Common myeloid progenitor, CD34-positive (primary cell): Measurements from ENCODE around the gene FRS3.

Experiments used
- CTCF ChIA-PET: fragments of 350-600 bp; sonication (Branson Sonifier 250); formaldehyde crosslinking; loops from one replicate; lab custom pipeline; 2021; ENCODE audit warnings: antibody characterized with exemption; lab: Charles Lee
- POLR2A ChIA-PET: fragments of 350-600 bp; sonication (Branson Sonifier 250); formaldehyde crosslinking; loops from one replicate; lab custom pipeline; 2021; ENCODE audit warnings: antibody characterized with exemption; lab: Charles Lee
- DNase-seq, 3 donors: peaks; one replicate each; pipeline versions ENCODE4 v3.0.0 to v3.0.0-alpha.2; 2013
- H3K27ac ChIP-seq, 2 experiments: 1 replicate in 1 of 2; 2 replicates in 1 of 2; pipeline ENCODE4 v1.7.0; 2013; ENCODE audit warnings: inconsistent platforms in 2 of 2, low read length in 2 of 2, mild to moderate bottlenecking in 2 of 2, low read depth in 1 of 2, moderate library complexity in 1 of 2; ENCODE audit not compliant: severe bottlenecking in 2 of 2, insufficient read depth in 1 of 2, poor library complexity in 1 of 2
- H3K27me3 ChIP-seq, 5 experiments: replicated peaks in 2 of 5; 1 replicate in 3 of 5; 2 replicates in 2 of 5; pipeline versions ENCODE4 v1.6.1 to v1.7.0; 2013; ENCODE audit warnings: low read length in 4 of 5, mild to moderate bottlenecking in 2 of 5, moderate library complexity in 2 of 5, inconsistent platforms in 1 of 5; ENCODE audit not compliant: insufficient read depth in 5 of 5, control insufficient read depth in 4 of 5
- H3K36me3 ChIP-seq, 4 experiments: 1 replicate in 2 of 4; 2 replicates in 2 of 4; pipeline versions ENCODE4 v1.6.1 to v1.7.0; 2013; ENCODE audit warnings: low read length in 3 of 4, control low read depth in 1 of 4, mild to moderate bottlenecking in 1 of 4; ENCODE audit not compliant: control insufficient read depth in 4 of 4, insufficient read depth in 4 of 4
- H3K4me1 ChIP-seq, 4 experiments: 1 replicate in 3 of 4; 2 replicates in 1 of 4; pipeline versions ENCODE4 v1.6.1 to v1.7.1; 2013; ENCODE audit warnings: low read length in 3 of 4, mild to moderate bottlenecking in 3 of 4, control low read depth in 1 of 4, inconsistent platforms in 1 of 4, moderate library complexity in 1 of 4; ENCODE audit not compliant: control insufficient read depth in 4 of 4, insufficient read depth in 4 of 4; ENCODE audit errors: control extremely low read depth in 1 of 4
- H3K4me3 ChIP-seq, 7 experiments: 1 replicate in 4 of 7; 2 replicates in 3 of 7; pipeline versions ENCODE4 v1.5.1 to v1.7.0; 2013; ENCODE audit warnings: mild to moderate bottlenecking in 7 of 7, low read length in 6 of 7, moderate library complexity in 6 of 7, inconsistent platforms in 2 of 7, low read depth in 2 of 7, control low read depth in 1 of 7; ENCODE audit not compliant: insufficient read depth in 4 of 7, control insufficient read depth in 1 of 7; ENCODE audit errors: extremely low read depth in 1 of 7
- H3K9me3 ChIP-seq, 5 experiments: 1 replicate in 4 of 5; 2 replicates in 1 of 5; pipeline versions ENCODE4 v1.6.1 to v1.7.1; 2013; ENCODE audit warnings: low read length in 4 of 5, mild to moderate bottlenecking in 2 of 5, inconsistent platforms in 1 of 5, low read depth in 1 of 5, moderate library complexity in 1 of 5; ENCODE audit not compliant: control insufficient read depth in 4 of 5, insufficient read depth in 2 of 5; ENCODE audit errors: control extremely low read depth in 1 of 5
- WGBS: methylation state at CpG from one replicate; pipeline ENCODE4 v1.1.5; 2013; ENCODE audit not compliant: insufficient coverage; 5-methylcytosine and 5-hydroxymethylcytosine counted together

FRS3 gene

DNA sequence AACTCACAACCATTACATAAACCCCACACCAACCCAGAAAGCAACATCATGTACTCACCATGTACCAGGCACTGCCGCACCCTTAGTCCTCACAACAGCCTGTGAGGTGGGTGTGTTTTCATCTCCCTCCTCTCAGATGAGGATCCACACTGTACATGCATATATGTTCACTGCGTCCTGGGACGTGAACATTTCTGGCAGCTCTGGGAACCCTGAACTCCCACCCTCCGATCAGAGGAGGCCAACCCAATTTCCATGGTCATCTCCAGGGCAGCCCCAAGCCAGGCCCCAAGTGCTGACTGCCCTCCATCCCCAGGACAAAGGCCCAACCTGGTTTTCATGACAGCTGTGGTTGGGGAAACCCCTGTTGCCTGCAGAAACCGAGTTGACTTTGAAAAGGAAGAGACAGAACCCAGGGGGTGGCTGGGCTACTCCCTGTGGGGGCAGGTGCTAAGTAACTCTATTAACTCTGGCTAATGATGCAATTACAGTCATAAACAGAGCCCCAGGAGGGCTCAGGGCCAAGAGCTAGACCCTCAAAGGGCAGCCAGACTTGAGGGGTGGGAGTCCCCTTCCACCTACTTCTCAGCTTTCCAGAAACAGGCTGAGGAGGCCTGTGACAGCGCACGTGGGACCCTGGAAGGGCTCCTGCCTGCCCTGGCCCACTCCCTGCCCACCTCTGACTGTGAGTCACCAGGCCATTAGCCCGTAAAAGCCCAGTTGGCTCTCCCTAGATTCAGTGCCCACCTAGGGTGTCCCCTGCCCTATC, 46.9 kb downstream of the FRS3 start:
- POLR2A ChIA-PET: interaction anchor here (0.6 to 1.4 kb wide), 5 partner anchors 9 to 366 kb away, joined by 3 to 4 read pairs (median 3); no protein-coding TSS in a partner anchor
- H3K27me3 ChIP-seq: no peaks in the 10 kb centered on the region
- peaks cover 0 to 46% (median 24%) of the 10 kb centered on the region in 4 experiments for H3K4me1 ChIP-seq
- CTCF ChIA-PET: interaction anchor here (0.8 to 9.3 kb wide), 10 partner anchors 9 to 42 kb away, joined by 3 to 90 read pairs (median 5); no protein-coding TSS in a partner anchor
- WGBS: 77% methylated on average over 5 of the region's 8 CpGs
- peak in 2 of 3 donors; percentile 77 to 79 for DNase-seq
- H3K4me3 ChIP-seq: peak overlapping the region in 2 of 7 experiments; percentile 11 to 76
- peak overlapping the region in 1 of 2 experiments; percentile 9 for H3K27ac ChIP-seq
- H3K36me3 ChIP-seq: no peaks in the 10 kb centered on the region
- no peaks in the 10 kb centered on the region for H3K9me3 ChIP-seq

DNA sequence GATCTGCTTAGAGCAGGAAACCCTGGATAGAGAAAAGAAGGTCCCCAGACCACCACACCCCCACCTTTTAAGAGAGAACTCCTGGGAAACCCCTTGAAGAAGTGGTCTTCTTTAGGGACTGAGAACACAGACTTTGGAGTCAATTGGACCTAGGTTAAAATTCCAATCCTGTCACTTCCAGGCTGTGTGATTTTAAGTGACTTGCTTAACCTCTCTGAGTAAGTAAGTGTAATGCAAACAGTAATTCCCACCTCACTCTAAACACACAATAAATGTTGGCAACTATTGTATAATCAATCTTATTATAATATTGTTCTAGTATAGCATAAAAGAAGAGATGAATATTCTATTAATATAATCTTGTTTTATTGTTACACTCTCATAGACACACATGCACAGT, 47.6 kb downstream of the FRS3 start:
- H3K4me3 ChIP-seq: no peak overlapping the region
- H3K4me1 ChIP-seq: peaks cover 0 to 48% (median 24%) of the 10 kb centered on the region in 4 experiments
- H3K36me3 ChIP-seq: no peaks in the 10 kb centered on the region
- ChIA-PET CTCF (interaction anchor here (1.2 to 9.3 kb wide), 3 partner anchors 8 to 43 kb away, joined by 4 to 90 read pairs (median 68); no protein-coding TSS in a partner anchor), POLR2A (interaction anchor here (1.1 kb wide), 1 partner anchor 36 kb away, joined by 3 read pairs; no protein-coding TSS in a partner anchor)
- no peak overlapping the region for H3K27ac ChIP-seq
- no peaks in the 10 kb centered on the region for H3K9me3 ChIP-seq
- DNase-seq: no peak
- H3K27me3 ChIP-seq: no peaks in the 10 kb centered on the region

DNA sequence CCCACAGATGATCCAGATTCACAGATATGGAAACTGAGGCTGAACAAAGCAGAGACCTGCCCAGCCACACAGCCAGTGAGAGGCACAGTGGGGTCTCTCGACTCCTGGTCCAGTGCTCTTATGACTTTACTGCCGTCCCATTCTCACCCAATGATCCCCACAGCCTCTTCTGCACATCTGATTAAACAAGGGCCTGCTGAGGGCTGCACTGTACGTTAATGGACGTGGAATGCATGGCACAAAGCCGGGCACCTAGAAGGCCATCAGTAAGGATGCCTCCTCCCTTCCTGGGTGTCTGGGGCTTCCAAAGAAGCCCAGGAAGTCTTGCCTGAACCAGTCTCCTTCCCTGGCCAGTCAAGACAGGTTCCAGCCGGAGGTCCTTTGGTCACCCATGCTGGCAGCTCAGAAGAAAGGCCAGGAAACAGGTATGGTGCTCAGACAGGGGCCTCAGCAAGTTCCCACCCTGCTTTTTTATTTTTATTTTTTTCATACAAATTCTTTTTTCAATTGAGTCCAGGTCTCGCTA, 48.1 kb downstream of the FRS3 start:
- H3K4me3 ChIP-seq: no peak overlapping the region
- 95% methylated on average over 3 of the region's 7 CpGs for WGBS
- peaks cover 0 to 53% (median 26%) of the 10 kb centered on the region in 4 experiments for H3K4me1 ChIP-seq
- no peaks in the 10 kb centered on the region for H3K36me3 ChIP-seq
- H3K27ac ChIP-seq: no peak overlapping the region
- no peaks in the 10 kb centered on the region for H3K9me3 ChIP-seq
- no peak for DNase-seq
- POLR2A ChIA-PET: interaction anchor here (0.6 to 1.1 kb wide), 2 partner anchors 37 to 442 kb away, joined by 3 read pairs; no protein-coding TSS in a partner anchor
- no peaks in the 10 kb centered on the region for H3K27me3 ChIP-seq
- CTCF ChIA-PET: interaction anchor here (1.4 to 9.3 kb wide), 3 partner anchors 16 to 55 kb away, joined by 3 to 90 read pairs (median 4); no protein-coding TSS in a partner anchor

DNA sequence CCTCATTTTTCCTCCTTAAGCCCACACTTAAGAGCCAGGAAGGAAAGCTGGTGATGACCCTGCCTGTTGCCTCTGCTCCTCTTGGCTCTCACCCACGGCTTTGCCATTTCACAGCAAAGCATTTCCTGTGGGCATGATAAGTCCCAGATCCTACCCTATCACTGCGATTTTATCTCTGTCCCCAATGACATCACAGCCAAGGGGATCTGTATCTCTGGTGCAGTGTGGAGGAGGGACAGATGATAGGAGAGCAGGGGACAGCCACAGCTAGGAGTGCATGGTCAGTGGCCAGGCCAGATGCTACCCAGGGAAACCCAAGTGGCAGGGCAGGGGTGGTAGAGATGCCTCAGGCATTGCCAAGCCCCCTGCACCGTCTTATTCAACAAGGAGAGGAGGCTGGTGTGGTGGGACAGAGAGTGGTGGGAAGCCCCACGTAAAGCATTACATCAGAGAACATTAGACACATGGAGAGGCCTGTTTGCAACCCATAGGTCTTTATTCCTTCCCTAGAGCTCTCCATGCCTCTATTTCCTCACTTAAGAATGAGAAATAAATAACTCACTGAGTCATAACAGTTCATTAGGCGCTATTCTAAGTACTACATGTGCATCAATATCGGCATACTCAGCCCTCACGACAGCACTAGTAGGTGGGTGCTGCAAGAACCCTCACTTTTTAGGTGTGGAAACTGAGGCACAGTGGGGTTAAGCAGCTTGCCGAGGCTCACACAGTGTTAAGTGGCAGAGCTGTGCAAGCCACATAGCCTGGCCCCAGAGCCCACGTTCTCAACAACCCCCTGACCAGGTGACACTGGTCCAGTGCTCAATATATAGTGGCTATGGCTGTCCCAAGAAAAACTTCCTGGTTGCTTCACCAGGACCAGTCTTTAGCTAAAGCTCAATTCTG, 48.9 kb downstream of the FRS3 start:
- 80% methylated on average over 7 of the region's 9 CpGs for WGBS
- no peaks in the 10 kb centered on the region for H3K9me3 ChIP-seq
- H3K4me1 ChIP-seq: peaks cover 0 to 50% (median 23%) of the 10 kb centered on the region in 4 experiments
- POLR2A ChIA-PET: interaction anchor here (0.6 kb wide), 1 partner anchor 442 kb away, joined by 3 read pairs; no protein-coding TSS in a partner anchor
- no peak for DNase-seq
- CTCF ChIA-PET: interaction anchor here (0.9 to 9.3 kb wide), 5 partner anchors 9 to 56 kb away, joined by 3 to 90 read pairs (median 4); no protein-coding TSS in a partner anchor
- H3K27me3 ChIP-seq: no peaks in the 10 kb centered on the region
- no peak overlapping the region for H3K4me3 ChIP-seq
- H3K27ac ChIP-seq: no peak overlapping the region
- no peaks in the 10 kb centered on the region for H3K36me3 ChIP-seq

DNA sequence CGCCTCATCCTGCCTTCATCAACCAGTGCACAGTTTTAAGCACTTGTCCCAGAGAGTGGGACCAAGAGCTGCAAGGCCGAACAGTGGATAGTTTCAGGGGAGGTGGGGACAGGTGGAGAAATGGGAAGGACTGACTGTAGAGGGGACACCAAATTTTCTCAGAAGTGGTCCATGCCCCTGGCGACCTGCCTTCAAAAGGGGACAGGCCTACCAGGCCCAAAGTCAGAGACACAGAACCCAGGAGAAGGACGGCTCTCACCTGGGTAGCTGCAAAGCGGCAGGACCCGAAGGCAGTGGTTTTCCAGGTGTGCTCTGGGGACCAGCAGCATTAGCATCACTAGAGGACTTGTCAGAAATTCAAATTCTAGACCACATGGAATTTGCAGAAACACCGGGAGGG, 50.1 kb downstream of the FRS3 start:
- CTCF ChIA-PET: interaction anchor here (0.8 to 9.3 kb wide), 4 partner anchors 10 to 57 kb away, joined by 3 to 90 read pairs (median 7); no protein-coding TSS in a partner anchor
- no peak for DNase-seq
- Histone ChIP-seq H3K27ac (no peak overlapping the region), H3K36me3 (no peaks in the 10 kb centered on the region), H3K9me3 (no peaks in the 10 kb centered on the region), H3K4me3 (no peak overlapping the region), H3K27me3 (no peaks in the 10 kb centered on the region), H3K4me1 (peaks cover 4 to 49% (median 29%) of the 10 kb centered on the region in 4 experiments)
- WGBS: 97% methylated on average over 6 of the region's 7 CpGs
- POLR2A ChIA-PET: no interaction called here

DNA sequence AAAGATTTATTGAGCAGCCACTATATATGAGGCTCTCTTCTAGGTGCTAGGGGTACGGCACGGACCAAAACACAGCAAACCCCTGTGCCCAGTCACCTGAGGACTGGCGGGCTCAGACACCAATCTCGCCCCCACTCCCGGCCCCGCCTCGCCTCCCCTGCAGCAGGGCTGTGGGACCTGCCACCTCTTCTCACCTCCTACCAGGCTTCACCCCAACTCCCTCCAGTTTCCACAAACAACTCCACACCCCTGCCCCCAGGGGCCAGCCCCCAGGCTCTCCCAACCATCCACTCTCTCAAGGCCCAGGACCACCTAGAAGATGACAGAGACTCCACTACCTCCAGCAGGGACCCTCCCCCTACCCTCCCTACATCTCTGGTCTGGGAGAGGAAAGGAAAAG, 50.7 kb downstream of the FRS3 start:
- no peak overlapping the region for H3K27ac ChIP-seq
- DNase-seq: no peak
- ChIA-PET CTCF (interaction anchor here (0.8 to 9.3 kb wide), 4 partner anchors 9 to 57 kb away, joined by 3 to 90 read pairs (median 7); no protein-coding TSS in a partner anchor), POLR2A (no interaction called here)
- no peak overlapping the region for H3K4me3 ChIP-seq
- peaks cover 4 to 53% (median 35%) of the 10 kb centered on the region in 4 experiments for H3K4me1 ChIP-seq
- H3K27me3 ChIP-seq: no peaks in the 10 kb centered on the region
- H3K9me3 ChIP-seq: no peaks in the 10 kb centered on the region
- H3K36me3 ChIP-seq: no peaks in the 10 kb centered on the region
- WGBS: no CpG with 5 or more reads among the region's 7 CpGs
